Measurements from ENCODE around the gene SDF4.

Gene SDF4, protein sequence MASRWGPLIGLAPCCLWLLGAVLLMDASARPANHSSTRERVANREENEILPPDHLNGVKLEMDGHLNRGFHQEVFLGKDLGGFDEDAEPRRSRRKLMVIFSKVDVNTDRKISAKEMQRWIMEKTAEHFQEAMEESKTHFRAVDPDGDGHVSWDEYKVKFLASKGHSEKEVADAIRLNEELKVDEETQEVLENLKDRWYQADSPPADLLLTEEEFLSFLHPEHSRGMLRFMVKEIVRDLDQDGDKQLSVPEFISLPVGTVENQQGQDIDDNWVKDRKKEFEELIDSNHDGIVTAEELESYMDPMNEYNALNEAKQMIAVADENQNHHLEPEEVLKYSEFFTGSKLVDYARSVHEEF

DNA sequence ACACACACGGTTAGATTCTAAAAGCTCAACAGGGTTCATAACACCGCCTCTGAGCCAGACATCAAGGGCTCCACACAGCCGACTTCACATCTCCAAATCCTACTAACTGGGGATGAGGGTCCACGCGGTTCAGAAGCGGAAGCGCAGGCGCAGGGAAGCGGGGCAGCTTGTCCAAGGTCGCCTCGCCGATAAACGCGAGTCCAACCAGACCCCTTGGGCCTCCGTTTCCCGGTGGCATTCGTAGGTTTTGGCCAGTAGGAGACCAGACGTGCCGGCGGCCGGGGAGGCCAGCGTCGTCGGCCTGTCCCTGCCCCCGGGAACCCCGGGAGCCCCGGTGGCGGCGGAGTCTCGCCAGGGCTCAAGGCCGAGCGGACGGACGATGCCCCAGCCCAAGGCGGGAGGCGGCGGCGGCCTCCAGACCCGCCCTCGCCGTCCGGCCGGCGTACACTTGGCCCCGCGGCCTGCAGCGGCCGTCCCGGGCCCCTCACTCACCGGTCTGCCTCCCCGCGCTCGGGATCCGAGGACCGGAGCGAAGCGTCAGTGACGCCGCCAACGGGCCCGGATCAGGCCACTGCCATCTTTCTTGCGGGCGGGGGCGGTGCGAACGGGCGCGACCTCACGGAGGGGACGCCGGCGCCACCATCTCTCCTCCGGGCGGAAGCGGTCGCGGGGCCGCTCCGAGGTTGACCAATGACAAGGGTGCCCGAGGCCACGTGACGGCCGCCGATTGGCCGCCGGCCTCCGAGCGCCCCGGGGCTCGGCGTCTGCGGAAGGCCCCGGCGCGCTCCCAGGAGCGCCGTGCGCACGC, at the start of gene SDF4:
Gene SDF4, minus strand, starts transcription at position 602 of the 808 bp plus-strand sequence. CDS start 3,229 bp downstream, outside the sequence.
- peak; percentile 100 for DNase-seq (ENCODE audit: low spot score)
- TF ChIP-seq, protein P1, sequence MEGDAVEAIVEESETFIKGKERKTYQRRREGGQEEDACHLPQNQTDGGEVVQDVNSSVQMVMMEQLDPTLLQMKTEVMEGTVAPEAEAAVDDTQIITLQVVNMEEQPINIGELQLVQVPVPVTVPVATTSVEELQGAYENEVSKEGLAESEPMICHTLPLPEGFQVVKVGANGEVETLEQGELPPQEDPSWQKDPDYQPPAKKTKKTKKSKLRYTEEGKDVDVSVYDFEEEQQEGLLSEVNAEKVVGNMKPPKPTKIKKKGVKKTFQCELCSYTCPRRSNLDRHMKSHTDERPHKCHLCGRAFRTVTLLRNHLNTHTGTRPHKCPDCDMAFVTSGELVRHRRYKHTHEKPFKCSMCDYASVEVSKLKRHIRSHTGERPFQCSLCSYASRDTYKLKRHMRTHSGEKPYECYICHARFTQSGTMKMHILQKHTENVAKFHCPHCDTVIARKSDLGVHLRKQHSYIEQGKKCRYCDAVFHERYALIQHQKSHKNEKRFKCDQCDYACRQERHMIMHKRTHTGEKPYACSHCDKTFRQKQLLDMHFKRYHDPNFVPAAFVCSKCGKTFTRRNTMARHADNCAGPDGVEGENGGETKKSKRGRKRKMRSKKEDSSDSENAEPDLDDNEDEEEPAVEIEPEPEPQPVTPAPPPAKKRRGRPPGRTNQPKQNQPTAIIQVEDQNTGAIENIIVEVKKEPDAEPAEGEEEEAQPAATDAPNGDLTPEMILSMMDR (IDR thresholded peaks at IDR 0.05; ENCODE audit: extremely low read depth, missing control alignments): no peak

DNA sequence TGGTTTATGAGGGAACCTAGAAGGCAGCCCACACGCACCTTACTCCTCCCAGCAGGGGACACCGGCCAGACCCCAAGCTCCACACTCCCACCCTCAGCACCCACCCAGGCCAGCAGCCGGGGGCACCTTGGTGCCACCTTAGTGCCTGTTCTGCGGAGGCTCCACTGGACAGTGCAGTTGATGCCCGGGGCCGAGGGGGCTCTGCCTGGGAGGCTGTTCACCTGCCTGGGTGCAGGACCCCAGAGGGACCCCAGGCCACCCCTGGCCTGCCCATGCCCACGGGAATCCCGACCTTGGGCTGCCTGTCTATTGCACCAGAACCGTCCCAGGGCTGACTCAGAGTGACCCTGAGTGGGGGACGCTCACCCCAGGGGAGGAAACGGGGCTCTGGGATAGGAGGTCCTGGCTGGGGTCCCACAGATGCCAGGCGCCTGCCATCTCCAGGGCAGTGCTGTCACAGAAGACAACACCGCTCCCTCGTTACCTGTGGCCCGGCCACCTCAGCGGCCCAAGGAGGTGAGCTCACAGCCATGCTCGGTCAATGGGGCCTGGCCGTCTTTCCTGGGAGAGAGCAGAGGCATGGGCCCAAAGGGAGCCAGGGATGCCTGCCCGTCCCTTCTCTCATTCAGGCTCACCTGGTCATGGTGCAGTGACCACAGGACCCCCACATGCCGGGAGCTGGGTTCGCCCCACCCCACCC, 49.1 kb upstream of the SDF4 start:
- TF ChIP-seq, protein P1 (IDR thresholded peaks at IDR 0.05; ENCODE audit: extremely low read depth, missing control alignments): no peak

DNA sequence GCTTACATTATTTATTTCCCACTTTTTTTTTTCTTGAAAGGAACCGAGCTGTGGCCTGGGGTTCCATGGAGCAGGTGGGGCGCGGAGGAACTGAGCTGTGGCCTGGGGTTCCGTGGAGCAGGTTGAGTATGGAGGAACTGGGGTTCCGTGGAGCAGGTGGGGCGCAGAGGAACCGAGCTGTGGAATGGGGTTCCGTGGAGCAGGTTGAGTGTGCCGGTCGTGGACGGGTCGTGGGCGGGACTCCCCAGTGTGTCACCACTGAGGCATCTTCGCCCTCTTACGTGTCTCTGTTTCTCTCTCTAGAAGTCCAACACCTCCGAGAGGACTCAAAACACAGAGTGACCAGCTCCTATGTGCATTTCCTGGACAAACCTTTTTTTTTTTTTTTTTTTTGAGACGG, 47.2 kb upstream of the SDF4 start:
- DNase-seq (ENCODE audit: low spot score): no peak
- TF ChIP-seq, protein P1 (IDR thresholded peaks at IDR 0.05; ENCODE audit: extremely low read depth, missing control alignments): no peak

More for the DNA sequence above, 49.1 kb upstream of the SDF4 start:
- DNase-seq (ENCODE audit: low spot score): no peak

DNA sequence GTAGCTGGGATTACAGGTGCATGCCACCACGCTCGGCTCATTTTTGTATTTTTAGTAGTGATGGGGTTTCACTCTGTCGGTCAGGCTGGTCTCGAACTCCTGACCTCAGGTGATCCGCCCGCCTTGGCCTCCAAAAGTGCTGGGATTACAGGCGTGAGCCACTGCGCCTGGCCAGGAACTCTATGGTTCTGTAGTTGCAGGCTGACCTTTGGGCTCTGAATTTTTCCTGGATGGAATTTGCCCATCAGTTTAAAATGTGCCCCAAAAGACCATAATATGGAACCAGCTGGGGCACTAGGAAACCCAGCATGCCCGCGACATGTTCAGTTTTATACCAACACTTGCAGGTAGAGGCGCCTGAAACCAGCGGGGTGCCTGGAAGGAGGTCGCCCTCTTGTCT, 46.8 kb upstream of the SDF4 start:
- TF ChIP-seq, protein P1 (IDR thresholded peaks at IDR 0.05; ENCODE audit: extremely low read depth, missing control alignments): no peak
- no peak for DNase-seq (ENCODE audit: low spot score)

DNA sequence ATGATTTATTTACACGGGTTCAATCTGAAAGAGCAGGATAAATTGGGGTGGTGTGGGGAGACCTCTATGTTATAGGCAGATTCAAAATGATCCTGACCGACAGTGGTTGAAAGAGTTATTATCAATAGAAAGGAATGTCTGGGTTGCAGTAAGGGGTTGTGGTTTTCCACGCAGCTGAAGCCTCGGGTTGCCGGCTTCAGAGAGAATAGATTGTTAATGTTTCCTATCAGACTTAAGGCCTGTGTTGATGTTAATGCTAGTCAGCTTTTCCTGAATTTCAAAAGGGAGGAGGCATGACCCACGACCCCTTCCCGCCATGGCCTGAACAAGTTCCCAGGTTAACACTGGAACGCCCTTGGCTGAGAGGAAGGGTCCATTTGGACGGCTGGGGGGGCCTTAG, 44.0 kb upstream of the SDF4 start:
- no peak for DNase-seq (ENCODE audit: low spot score)
- TF ChIP-seq, protein P1 (IDR thresholded peaks at IDR 0.05; ENCODE audit: extremely low read depth, missing control alignments): no peak

DNA sequence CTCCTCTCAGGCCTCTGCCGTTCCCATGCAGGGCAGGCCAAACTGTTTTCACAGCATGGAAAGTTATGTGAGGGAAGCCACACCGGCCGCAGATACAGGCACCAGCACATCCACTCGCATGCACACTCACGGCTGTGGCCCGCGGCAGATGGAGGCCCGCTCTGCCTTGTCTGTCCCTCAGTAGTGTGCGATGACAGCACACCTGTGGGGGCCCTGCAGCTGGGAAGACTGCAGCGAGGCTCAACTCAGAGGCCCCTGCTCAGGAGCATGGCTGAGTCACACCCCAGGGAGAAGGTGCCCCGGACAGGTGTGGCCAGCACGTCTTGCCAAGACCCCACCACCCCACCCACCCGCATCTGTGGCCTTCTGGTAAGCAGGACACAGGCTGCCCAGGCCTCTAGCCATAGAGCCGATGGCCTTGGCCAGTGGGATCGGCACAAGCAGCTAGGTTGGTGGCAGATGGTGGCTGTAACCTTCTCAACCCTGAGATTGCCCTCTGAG, 43.2 kb upstream of the SDF4 start:
- TF ChIP-seq, protein P1 (IDR thresholded peaks at IDR 0.05; ENCODE audit: extremely low read depth, missing control alignments): no peak
- no peak for DNase-seq (ENCODE audit: low spot score)
